ENCODE measurements around the gene RNF220. TPM values are rescaled to one million over a fixed set of nuclear protein-coding genes. Genes with fewer than 3 reads are reported as not detected.

Gene RNF220
- total and polyA plus RNA-seq, 2 of the 13 experiments (the other 11 are each of a cell fraction or from before 2014, with no cell fraction given), result 48.2 to 72.1 TPM

DNA sequence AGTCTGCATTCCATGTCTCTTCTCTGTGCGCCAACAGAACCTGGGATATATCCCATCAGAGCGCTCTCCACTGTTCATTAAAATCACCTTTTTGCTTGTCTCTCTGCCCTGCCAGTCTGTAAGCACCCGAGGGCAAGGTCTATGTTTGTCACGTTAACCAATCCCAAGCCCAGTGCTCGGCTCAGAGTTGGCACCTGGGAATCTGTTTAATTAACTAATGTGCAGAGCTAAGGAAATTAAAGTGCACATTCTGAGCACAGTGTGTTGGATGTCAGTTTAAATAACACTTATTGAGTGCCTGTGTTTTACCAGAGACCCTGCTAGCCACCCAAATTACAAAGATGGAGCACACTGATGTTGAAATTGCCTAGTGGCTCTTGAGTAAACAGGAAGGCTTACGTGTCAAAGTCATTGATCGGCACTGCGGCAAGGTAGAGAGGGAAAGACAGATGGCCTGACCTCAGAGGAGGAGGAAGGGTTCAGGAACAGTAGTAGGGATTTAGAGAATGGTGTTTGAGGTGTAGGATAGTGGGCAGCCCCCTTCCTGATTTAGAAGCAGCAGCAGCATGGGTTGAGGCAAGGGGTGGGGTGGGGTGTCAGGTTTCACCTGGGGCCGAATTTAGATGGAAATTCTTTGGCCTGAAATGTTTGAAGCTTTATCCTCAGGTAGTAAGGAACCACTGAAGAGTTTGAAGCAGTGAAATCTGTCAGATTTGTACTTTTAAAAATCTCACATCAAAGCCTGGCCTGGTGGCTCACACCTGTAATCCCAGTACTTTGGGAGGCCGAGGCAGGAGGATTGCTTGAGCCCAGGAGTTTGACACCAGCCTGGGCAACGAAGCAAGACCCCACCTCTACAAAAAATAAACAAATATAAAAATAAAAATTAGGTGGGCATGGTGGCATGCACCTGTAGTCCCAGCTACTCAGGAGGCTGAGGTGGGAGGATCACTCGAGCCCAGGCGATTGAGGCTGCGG, 277.1 kb downstream of the RNF220 start (continued):
- TF ChIP-seq, protein P1, sequence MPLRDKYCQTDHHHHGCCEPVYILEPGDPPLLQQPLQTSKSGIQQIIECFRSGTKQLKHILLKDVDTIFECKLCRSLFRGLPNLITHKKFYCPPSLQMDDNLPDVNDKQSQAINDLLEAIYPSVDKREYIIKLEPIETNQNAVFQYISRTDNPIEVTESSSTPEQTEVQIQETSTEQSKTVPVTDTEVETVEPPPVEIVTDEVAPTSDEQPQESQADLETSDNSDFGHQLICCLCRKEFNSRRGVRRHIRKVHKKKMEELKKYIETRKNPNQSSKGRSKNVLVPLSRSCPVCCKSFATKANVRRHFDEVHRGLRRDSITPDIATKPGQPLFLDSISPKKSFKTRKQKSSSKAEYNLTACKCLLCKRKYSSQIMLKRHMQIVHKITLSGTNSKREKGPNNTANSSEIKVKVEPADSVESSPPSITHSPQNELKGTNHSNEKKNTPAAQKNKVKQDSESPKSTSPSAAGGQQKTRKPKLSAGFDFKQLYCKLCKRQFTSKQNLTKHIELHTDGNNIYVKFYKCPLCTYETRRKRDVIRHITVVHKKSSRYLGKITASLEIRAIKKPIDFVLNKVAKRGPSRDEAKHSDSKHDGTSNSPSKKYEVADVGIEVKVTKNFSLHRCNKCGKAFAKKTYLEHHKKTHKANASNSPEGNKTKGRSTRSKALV (CRISPR knock-in tag; IDR thresholded peaks at IDR 0.05), result peak; percentile 79; the same call in 1 of the 2 replicates
- no peak; the same call in 1 of the 2 replicates for TF ChIP-seq ZNF724P (CRISPR knock-in tag; IDR thresholded peaks at IDR 0.05; ENCODE audit: borderline replicate concordance)
- TF ChIP-seq, protein P2, sequence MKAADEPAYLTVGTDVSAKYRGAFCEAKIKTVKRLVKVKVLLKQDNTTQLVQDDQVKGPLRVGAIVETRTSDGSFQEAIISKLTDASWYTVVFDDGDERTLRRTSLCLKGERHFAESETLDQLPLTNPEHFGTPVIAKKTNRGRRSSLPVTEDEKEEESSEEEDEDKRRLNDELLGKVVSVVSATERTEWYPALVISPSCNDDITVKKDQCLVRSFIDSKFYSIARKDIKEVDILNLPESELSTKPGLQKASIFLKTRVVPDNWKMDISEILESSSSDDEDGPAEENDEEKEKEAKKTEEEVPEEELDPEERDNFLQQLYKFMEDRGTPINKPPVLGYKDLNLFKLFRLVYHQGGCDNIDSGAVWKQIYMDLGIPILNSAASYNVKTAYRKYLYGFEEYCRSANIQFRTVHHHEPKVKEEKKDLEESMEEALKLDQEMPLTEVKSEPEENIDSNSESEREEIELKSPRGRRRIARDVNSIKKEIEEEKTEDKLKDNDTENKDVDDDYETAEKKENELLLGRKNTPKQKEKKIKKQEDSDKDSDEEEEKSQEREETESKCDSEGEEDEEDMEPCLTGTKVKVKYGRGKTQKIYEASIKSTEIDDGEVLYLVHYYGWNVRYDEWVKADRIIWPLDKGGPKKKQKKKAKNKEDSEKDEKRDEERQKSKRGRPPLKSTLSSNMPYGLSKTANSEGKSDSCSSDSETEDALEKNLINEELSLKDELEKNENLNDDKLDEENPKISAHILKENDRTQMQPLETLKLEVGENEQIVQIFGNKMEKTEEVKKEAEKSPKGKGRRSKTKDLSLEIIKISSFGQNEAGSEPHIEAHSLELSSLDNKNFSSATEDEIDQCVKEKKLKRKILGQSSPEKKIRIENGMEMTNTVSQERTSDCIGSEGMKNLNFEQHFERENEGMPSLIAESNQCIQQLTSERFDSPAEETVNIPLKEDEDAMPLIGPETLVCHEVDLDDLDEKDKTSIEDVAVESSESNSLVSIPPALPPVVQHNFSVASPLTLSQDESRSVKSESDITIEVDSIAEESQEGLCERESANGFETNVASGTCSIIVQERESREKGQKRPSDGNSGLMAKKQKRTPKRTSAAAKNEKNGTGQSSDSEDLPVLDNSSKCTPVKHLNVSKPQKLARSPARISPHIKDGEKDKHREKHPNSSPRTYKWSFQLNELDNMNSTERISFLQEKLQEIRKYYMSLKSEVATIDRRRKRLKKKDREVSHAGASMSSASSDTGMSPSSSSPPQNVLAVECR (CRISPR knock-in tag; IDR thresholded peaks at IDR 0.05; ENCODE audit: borderline replicate concordance), result peak; percentile 45; the same call in 1 of the 2 replicates
- no peak for TF ChIP-seq TEAD2 (CRISPR knock-in tag; IDR thresholded peaks at IDR 0.05)
- TF ChIP-seq TEAD3 (CRISPR knock-in tag; optimal IDR thresholded peaks at IDR 0.05; ENCODE audit: borderline replicate concordance), result peak; percentile 47
- 0 out of 2 replicates have a peak, but pooled peaks have one; percentile 23 for TF ChIP-seq KLF12 (CRISPR knock-in tag; IDR thresholded peaks at IDR 0.05; ENCODE audit: borderline replicate concordance)
- no peak for TF ChIP-seq SATB2 (CRISPR knock-in tag; IDR thresholded peaks at IDR 0.05)
- TF ChIP-seq TBP (CRISPR knock-in tag; IDR thresholded peaks at IDR 0.05), result no peak
- TF ChIP-seq, protein P3, sequence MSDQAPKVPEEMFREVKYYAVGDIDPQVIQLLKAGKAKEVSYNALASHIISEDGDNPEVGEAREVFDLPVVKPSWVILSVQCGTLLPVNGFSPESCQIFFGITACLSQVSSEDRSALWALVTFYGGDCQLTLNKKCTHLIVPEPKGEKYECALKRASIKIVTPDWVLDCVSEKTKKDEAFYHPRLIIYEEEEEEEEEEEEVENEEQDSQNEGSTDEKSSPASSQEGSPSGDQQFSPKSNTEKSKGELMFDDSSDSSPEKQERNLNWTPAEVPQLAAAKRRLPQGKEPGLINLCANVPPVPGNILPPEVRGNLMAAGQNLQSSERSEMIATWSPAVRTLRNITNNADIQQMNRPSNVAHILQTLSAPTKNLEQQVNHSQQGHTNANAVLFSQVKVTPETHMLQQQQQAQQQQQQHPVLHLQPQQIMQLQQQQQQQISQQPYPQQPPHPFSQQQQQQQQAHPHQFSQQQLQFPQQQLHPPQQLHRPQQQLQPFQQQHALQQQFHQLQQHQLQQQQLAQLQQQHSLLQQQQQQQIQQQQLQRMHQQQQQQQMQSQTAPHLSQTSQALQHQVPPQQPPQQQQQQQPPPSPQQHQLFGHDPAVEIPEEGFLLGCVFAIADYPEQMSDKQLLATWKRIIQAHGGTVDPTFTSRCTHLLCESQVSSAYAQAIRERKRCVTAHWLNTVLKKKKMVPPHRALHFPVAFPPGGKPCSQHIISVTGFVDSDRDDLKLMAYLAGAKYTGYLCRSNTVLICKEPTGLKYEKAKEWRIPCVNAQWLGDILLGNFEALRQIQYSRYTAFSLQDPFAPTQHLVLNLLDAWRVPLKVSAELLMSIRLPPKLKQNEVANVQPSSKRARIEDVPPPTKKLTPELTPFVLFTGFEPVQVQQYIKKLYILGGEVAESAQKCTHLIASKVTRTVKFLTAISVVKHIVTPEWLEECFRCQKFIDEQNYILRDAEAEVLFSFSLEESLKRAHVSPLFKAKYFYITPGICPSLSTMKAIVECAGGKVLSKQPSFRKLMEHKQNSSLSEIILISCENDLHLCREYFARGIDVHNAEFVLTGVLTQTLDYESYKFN (CRISPR knock-in tag; conservative IDR thresholded peaks at IDR 0.05), result peak; percentile 99
- TF ChIP-seq RNF2 (conservative IDR thresholded peaks at IDR 0.05; ENCODE audit: low read depth), result no peak
- TF ChIP-seq ZNF713 (CRISPR knock-in tag; IDR thresholded peaks at IDR 0.05), result no peak
- peak; percentile 90; the same call in 1 of the 2 replicates for TF ChIP-seq SSRP1 (CRISPR knock-in tag; IDR thresholded peaks at IDR 0.05)
- no peak for TF ChIP-seq POLR2AphosphoS2 (IDR thresholded peaks at IDR 0.05; ENCODE audit: low read depth, low read length)
- TF ChIP-seq, protein P4, sequence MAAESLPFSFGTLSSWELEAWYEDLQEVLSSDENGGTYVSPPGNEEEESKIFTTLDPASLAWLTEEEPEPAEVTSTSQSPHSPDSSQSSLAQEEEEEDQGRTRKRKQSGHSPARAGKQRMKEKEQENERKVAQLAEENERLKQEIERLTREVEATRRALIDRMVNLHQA (CRISPR knock-in tag; IDR thresholded peaks at IDR 0.05), result no peak
- TF ChIP-seq NCOR1 (IDR thresholded peaks at IDR 0.05; ENCODE audit: borderline replicate concordance, low read length), result peak; percentile 88; the same call in 1 of the 2 replicates
- TF ChIP-seq, protein P5, sequence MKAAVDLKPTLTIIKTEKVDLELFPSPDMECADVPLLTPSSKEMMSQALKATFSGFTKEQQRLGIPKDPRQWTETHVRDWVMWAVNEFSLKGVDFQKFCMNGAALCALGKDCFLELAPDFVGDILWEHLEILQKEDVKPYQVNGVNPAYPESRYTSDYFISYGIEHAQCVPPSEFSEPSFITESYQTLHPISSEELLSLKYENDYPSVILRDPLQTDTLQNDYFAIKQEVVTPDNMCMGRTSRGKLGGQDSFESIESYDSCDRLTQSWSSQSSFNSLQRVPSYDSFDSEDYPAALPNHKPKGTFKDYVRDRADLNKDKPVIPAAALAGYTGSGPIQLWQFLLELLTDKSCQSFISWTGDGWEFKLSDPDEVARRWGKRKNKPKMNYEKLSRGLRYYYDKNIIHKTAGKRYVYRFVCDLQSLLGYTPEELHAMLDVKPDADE (CRISPR knock-in tag; IDR thresholded peaks at IDR 0.05), result no peak
- TF ChIP-seq CHCHD3 (CRISPR knock-in tag; IDR thresholded peaks at IDR 0.05), result no peak
